GM21619 (cell line): ENCODE data around the gene ADARB2.
"Not testable (repeated sequence)": the region's sequence is repeated elsewhere in the genome, so short reads cannot be mapped to it uniquely, and the experiment has no call there.

Experiments
- ATAC-seq: cut with Tn5 transposase; IDR thresholded peaks from one replicate; pipeline ENCODE4 v1.9.1; 2021; ENCODE audit not compliant: unreplicated experiment

Gene ADARB2

GRCh38 chr10:1335642-1336041 lies 401.7 kb downstream of the ADARB2 start:
- ATAC-seq, result no peak

GRCh38 chr10:1333981-1334380 lies 403.3 kb downstream of the ADARB2 start:
- ATAC-seq, result no peak

- ATAC-seq, result no peak
These were observed 405.8 kb downstream of the ADARB2 start for GRCh38 chr10:1331560-1331959.

GRCh38 chr10:1329622-1330021 lies 407.7 kb downstream of the ADARB2 start:
- ATAC-seq, result no peak

- ATAC-seq, result no peak
These were observed 408.2 kb downstream of the ADARB2 start for GRCh38 chr10:1328981-1329614.

GRCh38 chr10:1328161-1328823 lies 409.0 kb downstream of the ADARB2 start:
- no peak for ATAC-seq

- ATAC-seq, result no peak
These were observed 409.6 kb downstream of the ADARB2 start for GRCh38 chr10:1327759-1328158.

GRCh38 chr10:1326514-1326913 lies 410.8 kb downstream of the ADARB2 start:
- ATAC-seq, result not testable (repeated sequence)

GRCh38 chr10:1324903-1325302 lies 412.4 kb downstream of the ADARB2 start:
- no peak for ATAC-seq

GRCh38 chr10:1323951-1324350 lies 413.4 kb downstream of the ADARB2 start:
- ATAC-seq, result peak; percentile 71

- no peak for ATAC-seq
These were observed 416.5 kb downstream of the ADARB2 start for GRCh38 chr10:1320739-1321320.

GRCh38 chr10:1316809-1317143 lies 420.5 kb downstream of the ADARB2 start:
- ATAC-seq, result no peak

GRCh38 chr10:1316121-1316808 lies 421.1 kb downstream of the ADARB2 start:
- ATAC-seq, result no peak

GRCh38 chr10:1315178-1315577 lies 422.1 kb downstream of the ADARB2 start:
- no peak for ATAC-seq

- ATAC-seq, result no peak
These were observed 425.6 kb downstream of the ADARB2 start for GRCh38 chr10:1311726-1312125.

GRCh38 chr10:1310271-1310789 lies 427.0 kb downstream of the ADARB2 start:
- no peak for ATAC-seq

- ATAC-seq, result no peak
These were observed 427.6 kb downstream of the ADARB2 start for GRCh38 chr10:1309617-1310270.

- no peak for ATAC-seq
These were observed 428.2 kb downstream of the ADARB2 start for GRCh38 chr10:1308962-1309616.

- no peak for ATAC-seq
These were observed 429.0 kb downstream of the ADARB2 start for GRCh38 chr10:1308173-1308961.

- no peak for ATAC-seq
These were observed 436.2 kb downstream of the ADARB2 start for GRCh38 chr10:1301143-1301542.
